Hippocampal formation (tissue), 2 donors: Measurements from ENCODE around the gene RNF182.
"Not testable (repeated sequence)": the region's sequence is repeated elsewhere in the genome, so short reads cannot be mapped to it uniquely, and the experiment has no call there.

Experiments used
- DNase-seq, 2 donors: peaks; one replicate each; lab custom pipeline; 2025; lab: John Stamatoyannopoulos, UW

The RNF182 gene

DNA sequence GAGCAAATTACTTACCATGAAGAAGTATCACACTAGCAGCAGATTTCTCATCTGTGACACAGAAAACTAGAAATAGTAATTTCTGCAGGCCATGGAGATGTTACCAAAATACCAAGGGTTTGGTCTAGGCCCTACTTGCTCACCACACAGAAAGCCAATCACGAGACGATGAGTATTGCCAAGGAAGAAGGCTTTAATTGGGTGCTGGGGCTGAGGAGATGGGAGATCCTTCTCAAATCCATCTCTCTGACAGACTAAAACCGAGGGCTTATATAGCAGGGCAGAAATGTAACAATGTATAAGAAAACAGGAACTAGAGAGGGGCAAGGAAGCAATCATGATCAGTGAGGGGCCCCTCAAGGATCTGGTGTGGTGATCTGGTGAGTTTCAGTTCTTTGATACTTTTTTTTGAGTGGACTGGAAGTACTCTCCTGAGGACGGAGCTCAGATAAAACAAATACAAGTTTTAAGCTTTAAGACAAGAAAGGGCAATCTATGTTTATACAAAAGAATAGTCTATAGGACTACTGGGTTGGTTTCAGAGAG is 40.9 kb downstream of the RNF182 start:
- no peak for DNase-seq

DNA sequence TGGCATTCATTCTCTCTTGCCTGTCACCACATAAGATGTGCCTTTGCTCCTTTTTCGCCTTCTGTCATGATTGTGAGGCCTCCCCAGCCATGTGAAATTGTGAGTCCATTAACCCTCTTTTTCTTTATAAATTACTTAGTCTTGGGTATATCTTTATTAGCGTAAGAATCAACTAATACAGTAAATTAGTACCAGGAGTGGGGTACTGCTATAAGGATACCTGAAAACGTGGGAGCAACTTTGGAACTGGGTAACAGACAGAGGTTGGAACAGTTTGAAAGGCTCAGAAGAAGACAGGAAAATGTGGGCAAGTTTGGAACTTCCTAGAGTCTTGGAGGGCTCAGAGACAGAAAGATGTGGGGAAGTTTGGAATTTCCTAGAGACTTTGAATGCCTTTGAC is 46.6 kb downstream of the RNF182 start:
- no peak for DNase-seq

DNA sequence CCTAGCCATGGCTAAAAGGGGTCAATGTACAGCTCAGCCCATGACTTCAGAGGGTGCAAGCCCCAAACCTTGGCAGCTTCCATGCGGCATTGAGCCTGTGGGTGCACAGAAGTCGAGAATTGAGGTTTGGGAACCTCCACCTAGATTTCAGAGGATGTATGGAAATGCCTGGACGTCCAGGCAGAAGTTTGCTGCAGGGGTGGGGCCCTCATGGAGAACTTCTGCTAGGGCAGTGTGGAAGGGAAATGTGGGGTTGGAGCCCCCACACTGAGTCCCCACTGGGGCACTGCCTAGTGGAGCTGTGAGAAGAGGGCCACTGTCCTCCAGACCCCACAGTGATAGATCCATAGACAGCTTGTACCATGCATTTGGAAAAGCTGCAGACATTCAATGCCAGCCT is 47.9 kb downstream of the RNF182 start:
- DNase-seq, result not testable (repeated sequence)

DNA sequence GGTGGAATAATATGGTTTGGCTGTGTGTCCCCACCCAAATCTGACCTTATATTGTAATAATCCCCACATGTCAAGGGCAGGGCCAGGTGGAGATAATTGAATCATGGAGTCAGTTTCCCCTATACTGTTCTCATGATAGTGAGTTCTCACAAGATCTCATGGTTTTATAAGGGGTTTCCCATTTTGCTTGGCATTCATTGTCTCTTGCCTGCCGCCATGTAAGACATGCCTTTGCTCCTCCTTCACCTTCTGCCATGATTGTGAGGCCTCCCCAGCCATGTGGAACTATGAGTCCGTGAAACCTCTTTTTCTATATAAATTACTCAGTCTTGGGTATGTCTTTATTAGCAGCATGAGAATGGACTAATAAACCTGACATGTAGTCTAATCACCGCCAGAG is 48.7 kb downstream of the RNF182 start:
- not testable (repeated sequence) for DNase-seq

DNA sequence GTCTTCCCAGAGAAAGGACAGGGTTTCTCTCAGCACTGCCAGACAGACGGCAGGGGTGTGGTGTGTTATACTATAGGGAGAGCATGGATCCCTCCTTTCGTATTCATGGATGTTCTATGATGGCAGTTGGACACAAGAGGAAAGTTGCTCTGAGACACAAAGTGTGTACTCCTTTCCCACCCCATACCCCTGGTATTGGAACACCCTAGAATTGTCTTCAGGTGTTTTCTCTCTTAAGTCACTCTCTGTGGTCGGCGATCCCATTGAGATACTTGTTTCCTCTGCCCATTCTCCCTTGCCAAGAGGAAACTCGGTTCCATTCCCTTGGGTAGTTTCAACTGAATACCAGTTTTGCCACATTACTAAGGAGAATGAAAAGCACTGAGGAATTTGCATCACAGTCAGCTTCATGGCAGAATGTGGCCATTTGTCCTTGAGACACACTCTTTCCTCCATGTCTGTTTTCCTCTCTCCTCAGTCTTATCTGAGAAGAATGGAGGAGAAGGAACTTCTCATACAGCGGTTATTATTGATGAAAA is 53.4 kb downstream of the RNF182 start:
- no peak for DNase-seq

DNA sequence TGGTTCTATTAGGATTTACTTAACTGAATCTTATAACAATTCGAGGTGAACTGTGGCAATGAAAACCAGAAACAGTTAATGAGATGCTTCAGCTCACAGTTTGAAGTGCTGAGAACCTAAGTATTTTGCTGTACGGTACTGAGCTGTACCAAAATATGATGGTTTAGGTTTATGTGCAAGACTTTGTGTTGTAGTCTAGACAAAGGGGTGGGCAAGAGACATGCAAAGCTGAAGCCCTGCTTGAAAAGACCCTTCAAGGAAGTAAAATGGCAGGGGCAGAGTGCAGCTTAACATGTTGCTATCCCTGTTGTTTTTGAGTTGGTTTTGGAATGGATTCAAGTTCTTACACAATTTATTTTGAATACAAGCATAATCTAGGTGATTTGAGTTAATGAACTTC is 54.0 kb downstream of the RNF182 start:
- DNase-seq, result no peak

DNA sequence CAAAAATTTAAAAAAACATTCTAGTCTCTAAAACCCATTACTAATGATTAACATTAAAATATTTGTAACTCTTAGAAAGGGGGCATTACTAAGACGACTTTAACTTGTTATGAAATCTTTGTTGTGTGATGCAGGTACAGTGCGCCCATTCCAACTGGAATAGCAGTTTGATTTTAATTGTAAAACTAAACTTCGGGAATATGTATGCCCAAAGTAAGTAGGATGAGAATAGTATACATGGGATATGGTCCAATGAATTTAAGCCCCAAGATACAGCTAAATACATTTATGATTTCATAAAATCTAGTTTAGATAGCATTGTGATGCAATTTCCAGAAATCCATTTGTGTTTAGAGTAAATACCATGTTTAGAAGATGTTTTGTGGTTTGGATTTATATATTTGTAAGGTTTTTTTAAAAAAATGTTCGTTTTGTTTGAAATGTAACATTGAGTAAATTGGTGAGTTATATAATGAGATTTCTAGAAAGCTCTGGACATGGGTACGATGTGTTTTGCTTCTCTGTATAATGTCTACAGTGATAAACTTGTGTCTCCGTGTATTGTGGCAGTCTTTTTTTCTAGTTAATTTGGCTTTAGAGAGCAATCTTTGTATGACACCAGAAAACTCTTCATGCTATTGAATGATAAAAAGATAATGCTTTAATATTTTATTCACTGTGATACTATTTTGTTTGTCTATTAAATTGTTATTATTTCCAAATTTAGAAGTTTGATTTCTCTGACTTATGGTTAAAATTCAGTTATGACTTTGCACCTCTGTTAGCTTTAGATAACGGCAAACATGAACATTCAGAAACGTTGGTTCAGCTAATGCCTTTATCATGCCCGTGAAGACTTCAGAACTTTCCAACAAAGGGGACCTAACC is 54.8 kb downstream of the RNF182 start:
- DNase-seq, result no peak

DNA sequence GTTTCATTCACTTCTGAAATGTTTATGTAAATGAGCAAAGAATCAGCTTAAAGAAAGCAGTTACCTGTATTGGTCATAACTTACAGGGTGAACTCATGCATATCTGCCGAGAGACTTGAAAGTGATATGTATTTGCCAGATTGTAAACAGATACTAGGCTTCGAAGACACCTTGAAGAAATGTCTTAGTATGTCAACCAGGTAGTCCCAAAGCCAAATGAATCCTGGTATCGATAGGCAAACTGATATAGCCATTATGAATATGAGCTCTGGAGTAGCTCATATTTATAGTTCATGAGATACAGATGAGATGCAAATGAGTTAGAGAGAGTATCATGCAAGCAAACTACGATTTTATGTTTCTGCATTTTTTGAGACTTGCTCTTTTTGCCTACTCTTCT is 55.8 kb downstream of the RNF182 start:
- no peak for DNase-seq

DNA sequence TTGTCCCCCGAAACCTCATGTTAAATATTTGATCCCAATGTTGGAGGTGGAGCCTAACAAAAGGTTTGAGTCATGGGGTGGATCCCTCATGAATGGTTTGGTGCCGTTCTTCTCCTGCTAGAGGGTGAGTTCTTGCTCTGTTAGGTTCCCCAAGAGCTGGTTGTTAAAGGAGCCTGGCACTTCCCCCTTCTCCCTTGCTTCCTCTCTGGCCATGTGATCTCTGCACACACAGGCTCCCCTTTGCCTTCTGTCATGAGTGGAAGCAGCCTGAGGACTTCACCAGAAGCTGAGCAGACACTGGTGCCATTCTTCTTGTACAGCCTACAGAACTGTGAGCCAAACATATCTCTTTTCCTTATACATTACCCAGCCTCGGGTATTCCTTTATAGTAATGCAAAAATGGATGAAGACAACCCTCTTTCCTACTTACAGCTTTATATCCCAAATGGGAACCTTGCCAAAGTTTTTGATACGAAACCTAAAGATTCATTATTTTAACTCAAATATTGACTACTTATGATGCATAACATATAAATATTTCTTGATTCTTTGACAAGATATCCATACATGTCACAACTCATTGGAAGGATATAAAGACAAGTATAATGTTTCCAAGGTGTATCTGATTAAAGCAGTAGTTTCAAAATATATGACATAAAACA is 61.0 kb downstream of the RNF182 start:
- no peak for DNase-seq

DNA sequence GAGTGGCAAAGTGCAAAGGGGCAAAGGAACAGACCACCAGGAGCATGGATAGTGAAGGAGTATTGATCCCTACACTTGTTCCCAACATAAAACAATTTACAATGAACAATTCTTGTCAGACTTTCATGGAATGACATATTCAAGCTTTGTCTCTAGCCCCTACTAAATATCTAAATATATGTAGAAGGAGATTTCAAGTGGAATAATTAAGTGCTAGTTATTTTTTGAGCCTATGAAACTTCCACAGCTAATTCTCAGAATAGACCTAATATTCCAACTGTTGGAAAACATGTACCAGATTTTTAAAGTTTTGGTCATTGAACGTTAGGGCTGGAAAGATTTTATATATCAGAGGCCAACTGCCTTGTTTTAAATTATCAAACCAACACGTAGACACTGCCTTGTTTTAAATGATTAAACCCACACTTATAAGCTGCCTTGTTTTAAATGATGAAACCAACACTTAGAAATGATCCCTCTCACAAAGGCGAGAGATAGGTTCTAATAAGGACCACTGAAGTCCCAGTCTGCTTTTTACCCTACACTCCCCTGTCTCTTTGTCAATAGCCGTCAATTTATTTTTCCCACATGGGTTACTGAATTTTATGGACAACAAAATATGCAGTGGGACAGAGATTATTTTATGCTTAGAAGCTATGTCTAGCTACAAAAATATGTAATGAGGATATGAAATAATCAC is 62.1 kb downstream of the RNF182 start:
- DNase-seq, result no peak

DNA sequence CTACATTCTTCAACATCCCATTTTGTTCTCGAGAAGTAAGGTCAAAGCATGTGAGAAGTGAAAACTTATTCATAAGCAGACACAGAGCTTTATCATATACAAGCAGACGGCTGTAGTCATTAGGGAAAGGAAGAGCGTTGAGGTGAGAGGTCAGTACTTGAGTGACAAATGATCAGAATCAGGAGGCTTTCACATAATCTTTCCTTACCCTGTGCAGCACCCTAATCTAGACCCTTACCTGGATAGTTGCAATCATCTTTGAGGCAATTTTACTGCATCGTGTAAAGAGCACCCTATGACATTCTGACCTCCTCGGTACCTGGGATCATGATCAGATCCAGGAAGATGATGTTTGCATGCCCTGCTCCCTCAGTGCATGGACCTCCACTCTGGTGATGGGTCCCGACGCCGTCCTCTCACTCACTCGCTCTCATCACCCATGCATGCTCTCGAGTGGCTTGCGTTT is 62.7 kb downstream of the RNF182 start:
- no peak for DNase-seq

DNA sequence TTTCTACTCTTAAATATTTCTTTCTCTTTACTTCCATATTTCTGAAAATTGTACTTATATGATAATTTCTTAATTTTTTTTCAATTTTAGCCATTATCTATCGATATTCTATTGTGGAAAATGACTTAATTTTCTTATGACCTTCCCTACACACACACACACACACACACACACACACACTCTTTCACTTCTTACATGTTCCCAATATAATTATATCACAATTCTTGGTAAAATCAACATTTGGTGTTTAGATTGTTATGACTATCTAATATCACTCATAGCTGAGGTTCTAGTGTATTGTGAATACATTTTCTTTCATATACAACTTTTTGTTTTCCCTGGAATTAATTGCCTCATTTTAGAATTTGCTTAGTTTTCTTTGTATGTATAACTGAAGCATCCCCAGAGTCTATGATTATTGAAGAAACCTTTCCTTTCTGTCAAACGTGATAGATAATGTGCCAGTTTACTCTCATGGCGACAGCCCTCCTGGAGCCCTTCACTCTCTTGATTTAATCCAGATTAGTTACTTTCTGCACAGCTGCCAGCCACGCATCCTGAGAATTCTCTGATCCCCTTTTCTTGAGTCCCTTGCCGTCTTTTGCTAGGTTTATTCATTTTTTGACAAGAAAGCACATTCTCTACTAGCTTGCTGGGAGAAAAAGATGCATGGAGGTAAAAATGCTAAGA is 63.4 kb downstream of the RNF182 start:
- DNase-seq, result no peak

DNA sequence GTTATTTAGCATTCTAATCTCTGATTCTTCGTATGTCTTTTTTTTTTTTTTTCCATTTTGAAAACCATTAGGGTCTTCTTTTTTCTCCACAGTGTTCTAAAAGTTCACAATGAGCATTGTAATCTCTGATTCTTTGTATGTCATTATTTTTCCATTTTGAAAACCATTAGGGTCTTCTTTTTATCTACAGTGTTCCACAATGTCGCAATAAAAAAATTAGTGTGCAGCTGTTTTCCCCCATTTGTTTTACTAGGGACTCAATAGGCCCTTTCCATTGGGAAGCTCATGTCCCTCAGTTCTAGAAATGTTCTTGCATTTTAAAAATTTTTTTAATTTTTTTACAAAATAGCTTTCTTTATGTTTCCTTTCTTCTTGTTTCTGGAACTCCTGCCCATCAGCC is 64.2 kb downstream of the RNF182 start:
- DNase-seq, result no peak

DNA sequence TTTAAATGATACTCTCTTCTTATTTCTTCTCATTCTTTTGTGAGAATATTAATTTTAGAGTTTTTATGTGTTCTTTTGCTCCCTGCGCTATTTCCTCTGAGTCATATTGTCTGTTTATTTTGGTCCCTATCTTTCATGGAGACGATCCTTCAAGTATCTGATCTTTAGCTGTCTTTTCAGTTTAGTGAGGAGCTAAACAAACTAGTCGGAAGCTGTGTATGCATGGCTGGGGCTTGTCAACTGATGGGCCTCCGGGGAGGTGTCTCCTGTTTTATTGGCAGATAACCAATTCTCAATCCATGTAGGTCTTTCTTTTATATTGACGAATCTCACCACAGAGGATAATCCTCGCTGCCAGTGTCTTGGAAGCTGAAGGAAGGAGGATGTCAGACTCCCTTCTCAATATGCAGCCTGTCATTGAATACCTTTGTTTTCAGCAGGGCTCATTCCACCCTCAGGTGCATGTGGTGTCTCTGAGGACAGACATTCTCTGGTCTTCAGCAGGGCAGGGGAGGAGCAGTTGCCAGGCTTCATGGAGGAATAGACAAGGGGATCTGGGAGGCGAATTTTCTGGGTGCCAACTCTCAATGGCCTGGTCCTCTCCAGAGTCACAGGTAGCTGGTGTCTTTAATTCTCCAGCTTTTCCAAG is 64.9 kb downstream of the RNF182 start:
- no peak for DNase-seq

DNA sequence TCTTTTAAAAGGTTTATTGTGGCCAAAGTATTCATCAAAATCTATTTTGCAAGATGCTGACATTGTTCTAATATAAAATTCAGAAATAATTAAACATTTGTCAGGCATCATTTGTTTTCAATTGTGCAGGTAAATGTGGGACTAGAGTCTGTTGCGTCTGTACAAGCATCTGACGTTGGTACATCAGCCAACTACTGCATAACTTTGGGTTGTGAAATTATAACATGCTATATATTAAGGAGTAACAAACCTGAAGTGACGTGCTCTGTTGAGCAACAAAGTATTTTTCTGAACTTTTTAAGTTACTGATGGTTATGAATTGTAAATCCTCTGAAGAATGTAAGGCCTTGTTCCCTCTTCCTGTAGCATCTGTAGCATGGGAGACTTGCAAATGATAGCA is 66.0 kb downstream of the RNF182 start:
- no peak for DNase-seq

DNA sequence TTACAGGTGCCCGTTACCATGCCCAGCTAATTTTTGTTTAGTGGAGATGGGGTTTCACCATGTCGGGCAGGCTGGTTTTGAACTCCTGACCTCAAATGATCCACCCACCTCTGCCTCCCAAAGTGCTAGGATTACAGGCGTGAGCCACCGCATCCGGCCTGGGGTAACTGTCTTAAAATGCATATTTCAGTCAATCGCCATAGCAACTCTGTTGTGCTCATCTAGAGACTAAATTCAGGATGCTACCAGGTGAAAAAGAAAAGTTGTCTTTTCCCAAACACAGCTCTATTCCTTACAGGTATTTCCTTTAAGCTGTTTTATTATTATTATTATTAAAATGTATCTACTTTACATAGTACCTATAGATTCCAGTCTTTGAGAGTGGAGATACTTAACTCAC is 66.6 kb downstream of the RNF182 start:
- DNase-seq, result no peak

DNA sequence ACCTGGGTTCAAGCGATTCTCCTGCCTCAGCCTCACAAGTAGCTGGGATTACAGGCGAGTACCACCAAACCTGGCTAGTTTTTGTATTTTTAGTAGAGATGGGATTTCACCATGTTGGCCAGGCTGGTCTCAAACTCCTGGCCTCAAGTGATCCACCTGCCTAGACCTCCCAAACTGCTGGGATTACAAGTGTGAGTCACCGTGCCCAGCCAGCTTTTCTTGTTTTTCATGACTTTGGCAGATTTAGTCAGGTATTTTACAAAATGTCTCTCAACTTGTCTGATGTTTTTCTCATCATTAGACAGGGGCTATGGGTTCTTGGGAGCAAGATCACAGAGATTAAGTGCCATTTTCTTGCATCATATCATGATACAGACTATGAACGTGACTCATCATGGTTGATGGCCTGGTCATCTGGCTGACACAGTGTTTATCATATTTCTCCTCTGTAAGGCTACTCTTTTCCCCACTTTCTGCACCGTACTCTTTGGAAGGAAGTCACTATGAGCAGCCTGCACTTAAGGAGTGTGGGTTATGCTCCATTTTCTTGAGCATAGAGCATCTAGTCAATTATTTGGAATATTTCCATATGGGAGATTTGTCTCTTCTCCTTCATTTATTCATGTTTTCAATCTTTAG is 67.8 kb downstream of the RNF182 start:
- DNase-seq, result no peak

DNA sequence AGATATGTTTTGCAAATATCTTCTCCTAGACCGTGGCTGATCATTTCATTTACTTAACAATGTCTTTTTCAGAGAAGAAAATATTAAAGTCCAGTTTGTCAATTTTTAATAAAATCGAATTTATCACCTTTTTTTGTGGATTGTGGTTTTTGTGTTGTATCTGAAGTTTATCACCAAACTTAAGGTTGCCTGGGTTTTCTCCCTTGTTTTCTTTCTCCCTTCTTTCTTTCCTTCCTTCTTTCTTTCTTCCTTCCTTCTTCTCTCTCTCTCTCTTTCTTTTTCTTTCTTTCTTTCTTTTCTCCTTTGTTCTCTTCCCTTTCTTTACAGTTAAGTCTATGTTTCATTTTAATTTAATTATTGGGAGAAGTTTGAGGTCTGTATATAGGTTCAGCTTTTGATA is 68.7 kb downstream of the RNF182 start:
- no peak for DNase-seq

DNA sequence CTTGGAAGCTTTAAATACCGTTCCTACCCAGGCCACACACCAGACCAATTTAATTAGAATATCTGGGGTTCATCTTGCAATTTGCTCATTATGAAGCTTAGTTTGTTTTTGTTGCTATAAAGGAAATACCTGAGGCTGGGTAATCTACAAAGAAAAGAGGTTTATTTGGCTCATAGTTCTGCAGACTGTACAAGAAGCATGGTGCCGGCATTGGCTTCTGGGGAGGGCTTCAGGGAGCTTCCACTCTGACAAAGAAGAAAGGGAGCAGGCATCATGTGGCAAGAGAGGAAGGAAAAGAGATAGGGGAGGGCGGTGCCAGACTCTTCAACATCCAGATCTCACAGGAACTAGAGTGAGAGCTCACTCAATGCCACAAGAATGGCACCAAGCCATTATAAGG is 73.6 kb downstream of the RNF182 start:
- no peak for DNase-seq

DNA sequence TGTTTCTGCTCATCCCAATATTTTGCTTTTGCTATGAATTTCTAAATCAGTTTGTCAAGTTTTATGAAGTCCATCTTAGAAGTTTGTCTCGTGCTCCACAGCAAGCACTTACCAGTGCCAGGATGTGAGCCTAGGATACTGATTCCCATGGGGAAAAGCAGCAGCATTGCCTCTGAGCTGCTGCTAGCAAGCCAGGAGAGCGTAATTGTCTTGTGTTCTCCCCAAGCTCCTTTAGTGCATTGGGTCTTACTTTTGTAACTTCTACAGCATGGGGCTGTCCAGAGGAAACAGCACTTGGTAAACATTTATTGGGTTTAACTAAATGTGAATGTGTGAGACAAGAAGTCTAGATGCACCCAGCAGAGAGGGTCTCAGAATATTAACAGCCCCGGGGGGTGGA is 76.1 kb downstream of the RNF182 start:
- no peak for DNase-seq
